NCI-H1092 (cell line): ENCODE data around the gene S100A13.

Experiments
- DNase-seq: peaks from one replicate; lab custom pipeline; 2025; lab: John Stamatoyannopoulos, UW

The S100A13 gene

DNA sequence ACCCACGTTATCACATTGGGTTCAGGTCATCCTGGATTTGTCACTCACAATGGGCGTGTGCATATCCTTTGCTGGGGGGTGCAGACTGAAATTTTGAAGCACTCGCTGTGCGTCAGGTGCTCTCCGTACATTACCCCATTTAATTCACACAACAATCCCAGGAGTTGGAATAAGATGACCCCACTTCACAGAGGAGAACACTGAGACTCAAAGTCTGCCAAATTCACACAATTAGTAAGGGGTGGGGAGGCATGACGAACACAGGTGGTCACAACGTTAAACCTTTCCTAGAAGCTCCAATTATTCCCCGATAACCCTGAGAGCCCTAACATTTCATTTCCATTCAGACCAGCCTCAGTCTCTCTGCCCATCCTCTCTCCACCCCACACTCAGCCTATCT, 57.8 kb downstream of the S100A13 start:
- no peak for DNase-seq
